GM21381 (cell line): Measurements from ENCODE around the gene ELP2.
"Not testable (repeated sequence)": the region's sequence is repeated elsewhere in the genome, so short reads cannot be mapped to it uniquely, and the experiment has no call there.

Experiments used
- ATAC-seq: cut with Tn5 transposase; IDR thresholded peaks from one replicate; pipeline ENCODE4 v1.9.1; 2021; ENCODE audit warnings: mild to moderate bottlenecking, moderate library complexity; ENCODE audit not compliant: unreplicated experiment

Gene ELP2

DNA sequence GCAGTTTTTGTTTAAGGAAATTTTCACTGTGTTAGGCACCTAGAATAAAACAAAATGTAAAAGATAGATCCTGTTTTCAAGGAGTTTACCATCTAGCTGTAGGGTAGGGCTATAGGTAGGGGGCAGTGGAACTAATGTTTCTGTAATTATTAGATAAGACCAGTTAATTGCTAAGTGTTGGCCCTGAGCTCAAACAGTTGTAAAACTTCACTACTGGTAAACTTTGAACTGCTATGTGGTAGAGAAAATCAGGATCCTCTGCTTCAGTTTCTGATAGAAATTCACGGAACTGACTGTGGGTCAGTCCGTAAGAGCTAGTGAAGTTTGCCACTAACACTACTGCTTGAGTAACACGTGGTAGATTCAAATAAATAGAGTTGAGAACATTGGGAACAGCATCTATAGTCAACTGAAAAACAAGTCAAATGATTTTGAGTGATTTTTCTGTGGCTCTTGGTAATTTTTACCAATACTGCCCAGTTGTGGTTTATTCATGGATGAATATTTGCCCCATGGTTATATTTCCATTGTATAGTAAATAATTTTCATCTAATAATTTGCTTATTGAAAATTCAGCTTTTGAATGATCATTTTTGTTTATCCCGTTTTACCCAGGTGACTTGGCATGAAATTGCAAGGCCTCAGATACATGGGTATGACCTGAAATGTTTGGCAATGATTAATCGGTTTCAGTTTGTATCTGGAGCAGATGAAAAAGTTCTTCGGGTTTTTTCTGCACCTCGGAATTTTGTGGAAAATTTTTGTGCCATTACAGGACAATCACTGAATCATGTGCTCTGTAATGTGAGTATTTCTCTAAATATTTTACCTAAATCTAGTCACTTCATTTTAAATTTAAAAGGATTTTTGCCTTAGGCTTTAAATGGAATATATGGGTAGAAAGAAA lies 26.4 kb downstream of the ELP2 start:
- ATAC-seq: no peak

DNA sequence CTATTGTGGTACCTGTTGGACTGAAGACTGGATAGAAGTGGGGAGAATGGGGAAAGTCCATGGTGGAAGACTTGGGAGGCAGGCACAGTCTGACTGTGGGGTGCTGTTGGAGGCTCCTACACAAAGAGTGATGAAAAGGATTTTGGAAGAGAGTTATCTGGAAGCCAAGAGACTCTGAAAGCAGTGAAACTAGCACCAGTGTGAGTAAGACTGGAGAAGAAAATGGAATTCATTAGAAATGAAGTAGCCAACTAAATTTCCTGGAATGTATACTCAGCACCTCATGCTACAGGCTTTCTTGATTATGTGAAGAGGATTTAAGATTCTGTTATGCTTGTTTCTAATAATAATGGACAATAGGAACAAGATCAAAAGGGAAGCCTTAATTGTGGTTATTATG lies 27.7 kb downstream of the ELP2 start:
- ATAC-seq: no peak

GRCh38 chr18:36158266-36158867 lies 28.7 kb downstream of the ELP2 start:
- ATAC-seq: no peak

- ATAC-seq: no peak
Observed at GRCh38 chr18:36160959-36161371, 31.3 kb downstream of the ELP2 start.

DNA sequence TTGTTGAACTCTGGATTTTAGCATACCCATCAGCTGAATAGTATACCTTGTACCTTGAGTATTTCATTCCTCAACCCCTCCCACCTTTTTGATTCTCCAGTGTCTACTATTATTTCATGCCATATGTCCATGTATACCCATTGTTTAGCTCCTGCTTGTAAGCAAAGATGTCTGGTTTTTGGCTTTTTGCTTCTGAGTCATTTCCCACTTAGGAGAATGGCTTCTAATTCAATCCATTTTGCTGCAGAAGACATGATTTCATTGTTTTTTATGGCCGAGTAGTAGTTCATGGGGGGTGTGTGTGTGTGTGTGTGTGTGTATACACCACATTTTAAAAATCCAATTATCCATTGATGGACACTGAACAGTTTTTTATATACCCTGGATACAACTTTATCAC lies 33.3 kb downstream of the ELP2 start:
- ATAC-seq: no peak

GRCh38 chr18:36167692-36168218 lies 38.1 kb downstream of the ELP2 start:
- ATAC-seq: no peak

DNA sequence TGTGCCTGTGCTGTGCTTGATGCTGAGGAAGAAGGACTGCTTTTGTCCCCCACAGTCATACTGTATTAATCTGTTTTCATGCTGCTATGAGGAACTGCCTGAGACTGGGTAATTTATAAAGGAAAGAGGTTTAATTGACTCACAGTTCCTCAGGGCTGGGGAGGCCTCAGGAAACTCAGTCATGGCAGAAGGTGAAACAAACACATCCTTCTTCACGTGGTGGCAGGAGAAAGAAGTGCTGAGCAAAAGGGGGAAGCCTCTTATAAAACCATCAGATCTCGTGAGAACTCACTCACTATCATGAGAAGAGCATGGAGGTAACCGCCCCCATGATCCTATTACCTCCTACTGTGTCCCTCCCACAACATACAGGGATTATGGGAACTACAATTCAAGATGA lies 38.6 kb downstream of the ELP2 start:
- ATAC-seq: not testable (repeated sequence)

DNA sequence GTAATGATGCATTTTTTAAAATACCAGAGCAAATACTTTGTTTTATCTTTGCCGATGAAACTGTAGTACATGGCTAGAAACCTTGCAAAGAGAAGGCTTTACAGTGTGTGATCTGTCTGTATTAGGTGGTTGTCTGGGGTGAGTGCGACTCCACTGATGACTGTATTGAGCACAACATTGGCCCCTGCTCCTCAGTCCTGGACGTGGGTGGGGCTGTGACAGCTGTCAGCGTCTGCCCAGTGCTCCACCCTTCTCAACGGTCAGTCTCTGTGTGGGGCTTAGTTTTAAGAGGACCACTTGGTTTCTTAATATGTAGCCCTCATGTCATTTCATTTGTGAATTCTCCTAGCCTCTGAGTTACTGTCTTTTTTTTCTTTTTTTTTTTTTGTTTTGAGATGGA lies 40.2 kb downstream of the ELP2 start:
- no peak for ATAC-seq

- no peak for ATAC-seq
Observed at GRCh38 chr18:36175481-36175880, 45.8 kb downstream of the ELP2 start.

DNA sequence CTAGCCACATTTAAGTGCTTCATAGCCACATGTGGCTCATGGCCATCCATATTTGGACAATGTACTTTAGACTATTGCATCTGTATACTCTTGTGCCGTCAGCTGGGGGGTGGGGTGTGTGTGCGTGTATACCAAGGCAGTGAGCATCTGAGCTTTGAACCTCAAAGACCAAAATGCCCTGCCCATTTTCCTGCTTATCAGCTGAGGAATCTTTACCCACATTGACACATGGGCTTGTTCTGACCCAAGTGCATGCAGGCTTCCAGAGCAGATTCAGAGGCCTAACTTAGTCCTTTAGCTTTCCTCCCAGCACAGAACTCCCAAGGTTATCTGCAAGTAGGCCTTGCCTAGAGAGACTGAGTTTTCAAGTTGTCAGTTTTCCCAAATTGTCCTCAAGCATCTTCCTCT lies 46.5 kb downstream of the ELP2 start:
- no peak for ATAC-seq

GRCh38 chr18:36176711-36177110 lies 47.0 kb downstream of the ELP2 start:
- no peak for ATAC-seq

GRCh38 chr18:36177913-36178312 lies 48.2 kb downstream of the ELP2 start:
- no peak for ATAC-seq

GRCh38 chr18:36179562-36180355 lies 50.1 kb downstream of the ELP2 start:
- no peak for ATAC-seq

- ATAC-seq: no peak
Observed at GRCh38 chr18:36181441-36181840, 51.7 kb downstream of the ELP2 start.

- ATAC-seq: no peak
Observed at GRCh38 chr18:36181898-36182506, 52.3 kb downstream of the ELP2 start.

DNA sequence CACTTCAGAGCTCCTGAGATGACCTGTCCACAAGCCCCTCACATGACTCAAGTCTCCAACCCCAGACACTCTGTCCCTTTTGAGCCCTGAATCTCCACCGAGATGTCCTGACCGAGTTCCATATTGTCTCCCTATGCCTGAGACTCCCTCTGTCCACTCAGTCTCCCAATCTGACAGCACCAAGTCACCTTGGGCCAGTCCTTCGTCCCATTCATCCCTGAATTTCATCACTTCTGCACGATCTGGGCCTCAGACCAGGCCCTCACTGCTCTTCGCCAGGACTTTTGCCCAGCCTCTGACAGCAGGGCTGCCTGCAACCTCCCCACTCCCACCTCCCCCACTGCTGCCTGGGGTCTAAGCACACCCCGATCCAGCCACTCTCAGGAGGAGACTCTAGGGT lies 53.3 kb downstream of the ELP2 start:
- ATAC-seq: no peak

GRCh38 chr18:36183987-36184386 lies 54.3 kb downstream of the ELP2 start:
- ATAC-seq: no peak

DNA sequence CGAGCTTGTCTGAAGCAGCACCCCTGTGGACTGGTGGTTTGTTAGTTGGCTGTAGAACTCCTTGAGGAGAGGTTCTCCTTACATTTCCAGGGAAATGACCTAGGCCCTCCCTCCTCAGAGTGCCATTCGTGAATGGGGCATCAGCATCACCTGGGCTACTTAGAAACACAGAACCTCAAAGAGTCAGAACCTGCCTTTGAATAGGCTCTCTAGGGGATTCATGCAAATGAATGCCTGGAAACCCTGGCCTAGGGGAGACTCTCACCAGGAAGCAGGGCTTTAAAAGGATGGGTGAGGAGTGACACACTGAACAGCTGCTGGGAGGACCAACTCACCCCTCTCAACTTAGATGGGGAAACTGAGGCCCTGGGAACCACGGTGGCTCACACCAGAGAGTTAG lies 55.5 kb downstream of the ELP2 start:
- ATAC-seq: no peak

- no peak for ATAC-seq
Observed at GRCh38 chr18:36185901-36186460, 56.3 kb downstream of the ELP2 start.

- no peak for ATAC-seq
Observed at GRCh38 chr18:36186461-36187192, 56.9 kb downstream of the ELP2 start.
